ENCODE measurements around the gene EHMT1.
A peak's percentile ranks its signal among the peaks of the same experiment; 100 is the strongest.

Gene EHMT1

GRCh38 chr9:137762414-137763061, 143.7 kb downstream of the EHMT1 start:
- H3K4me3 ChIP-seq (replicated peaks; ENCODE audit: low read depth, low read length) = no peak overlapping the region
- peak; percentile 21 for DNase-seq (ENCODE audit: extremely low read depth, low read depth)
- TF ChIP-seq CTCF (IDR thresholded peaks at IDR 0.05; ENCODE audit: low read depth, low read length, missing control alignments) = no peak

GRCh38 chr9:137763271-137763955, 144.6 kb downstream of the EHMT1 start:
- TF ChIP-seq CTCF (IDR thresholded peaks at IDR 0.05; ENCODE audit: low read depth, low read length, missing control alignments) = no peak
- DNase-seq (ENCODE audit: extremely low read depth, low read depth) = no peak
- H3K4me3 ChIP-seq (replicated peaks; ENCODE audit: low read depth, low read length) = no peak overlapping the region

- no peak for TF ChIP-seq CTCF (IDR thresholded peaks at IDR 0.05; ENCODE audit: low read depth, low read length, missing control alignments)
- no peak for DNase-seq (ENCODE audit: extremely low read depth, low read depth)
- no peak overlapping the region for H3K4me3 ChIP-seq (replicated peaks; ENCODE audit: low read depth, low read length)
Observed at GRCh38 chr9:137764171-137764671, 145.4 kb downstream of the EHMT1 start.

GRCh38 chr9:137764981-137765380, 146.2 kb downstream of the EHMT1 start:
- TF ChIP-seq CTCF (IDR thresholded peaks at IDR 0.05; ENCODE audit: low read depth, low read length, missing control alignments) = no peak
- no peak for DNase-seq (ENCODE audit: extremely low read depth, low read depth)
- no peak overlapping the region for H3K4me3 ChIP-seq (replicated peaks; ENCODE audit: low read depth, low read length)

GRCh38 chr9:137765536-137765935, 146.7 kb downstream of the EHMT1 start:
- TF ChIP-seq CTCF (IDR thresholded peaks at IDR 0.05; ENCODE audit: low read depth, low read length, missing control alignments) = no peak
- H3K4me3 ChIP-seq (replicated peaks; ENCODE audit: low read depth, low read length) = no peak overlapping the region
- DNase-seq (ENCODE audit: extremely low read depth, low read depth) = no peak

GRCh38 chr9:137771580-137771979, 152.8 kb downstream of the EHMT1 start:
- DNase-seq (ENCODE audit: extremely low read depth, low read depth) = no peak
- TF ChIP-seq CTCF (IDR thresholded peaks at IDR 0.05; ENCODE audit: low read depth, low read length, missing control alignments) = no peak
- no peak overlapping the region for H3K4me3 ChIP-seq (replicated peaks; ENCODE audit: low read depth, low read length)

All from HFF-Myc (cell line).